PFSK-1 (cell line): Measurements from ENCODE around the gene PRMT7.

Experiments used
- POLR2AphosphoS5 ChIP-seq: IDR thresholded peaks from 2 replicates; pipeline ENCODE4 v1.6.1; 2012; ENCODE audit warnings: low read depth, mild to moderate bottlenecking, control low read depth, low read length, moderate library complexity
- SIN3A ChIP-seq: IDR thresholded peaks from 2 replicates; pipeline ENCODE4 v1.6.1; 2012; ENCODE audit warnings: mild to moderate bottlenecking, low read length, moderate library complexity, borderline replicate concordance; ENCODE audit not compliant: insufficient read depth
- TAF1 ChIP-seq: IDR thresholded peaks from 2 replicates; pipeline ENCODE4 v1.6.1; 2012; ENCODE audit warnings: low read length, control low read depth, borderline replicate concordance; ENCODE audit not compliant: insufficient read depth
- TF ChIP-seq, protein P1 (sequence below), 2 experiments: IDR thresholded peaks; 2 replicates each; pipeline versions ENCODE4 v1.6.1 to v1.8.0; 2011 to 2012; ENCODE audit warnings: low read depth in 2 of 2, low read length in 2 of 2, control low read depth in 1 of 2, inconsistent platforms in 1 of 2, mild to moderate bottlenecking in 1 of 2, moderate library complexity in 1 of 2; ENCODE audit not compliant: insufficient read depth in 1 of 2

DNA sequence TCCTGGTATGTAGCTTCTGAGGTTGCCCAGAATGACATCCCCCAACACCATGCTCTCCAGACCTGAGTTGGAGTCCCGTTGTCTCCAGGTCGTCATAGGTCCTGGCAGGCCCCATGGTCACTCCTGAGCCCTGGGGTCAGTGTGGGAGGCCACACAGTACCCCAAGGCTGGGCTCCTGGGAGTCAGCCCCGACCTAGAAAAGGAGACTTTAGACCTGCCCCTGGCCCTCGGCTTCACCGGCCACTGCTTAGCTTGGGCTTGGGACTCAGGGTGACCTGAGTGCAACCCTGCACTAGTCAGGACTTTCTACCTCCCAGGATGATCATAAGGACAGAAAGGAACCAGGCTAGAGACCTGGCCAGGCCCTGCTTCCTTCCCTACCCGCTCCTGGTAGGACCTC, 65.8 kb downstream of the PRMT7 start:
- TF ChIP-seq, protein P1, sequence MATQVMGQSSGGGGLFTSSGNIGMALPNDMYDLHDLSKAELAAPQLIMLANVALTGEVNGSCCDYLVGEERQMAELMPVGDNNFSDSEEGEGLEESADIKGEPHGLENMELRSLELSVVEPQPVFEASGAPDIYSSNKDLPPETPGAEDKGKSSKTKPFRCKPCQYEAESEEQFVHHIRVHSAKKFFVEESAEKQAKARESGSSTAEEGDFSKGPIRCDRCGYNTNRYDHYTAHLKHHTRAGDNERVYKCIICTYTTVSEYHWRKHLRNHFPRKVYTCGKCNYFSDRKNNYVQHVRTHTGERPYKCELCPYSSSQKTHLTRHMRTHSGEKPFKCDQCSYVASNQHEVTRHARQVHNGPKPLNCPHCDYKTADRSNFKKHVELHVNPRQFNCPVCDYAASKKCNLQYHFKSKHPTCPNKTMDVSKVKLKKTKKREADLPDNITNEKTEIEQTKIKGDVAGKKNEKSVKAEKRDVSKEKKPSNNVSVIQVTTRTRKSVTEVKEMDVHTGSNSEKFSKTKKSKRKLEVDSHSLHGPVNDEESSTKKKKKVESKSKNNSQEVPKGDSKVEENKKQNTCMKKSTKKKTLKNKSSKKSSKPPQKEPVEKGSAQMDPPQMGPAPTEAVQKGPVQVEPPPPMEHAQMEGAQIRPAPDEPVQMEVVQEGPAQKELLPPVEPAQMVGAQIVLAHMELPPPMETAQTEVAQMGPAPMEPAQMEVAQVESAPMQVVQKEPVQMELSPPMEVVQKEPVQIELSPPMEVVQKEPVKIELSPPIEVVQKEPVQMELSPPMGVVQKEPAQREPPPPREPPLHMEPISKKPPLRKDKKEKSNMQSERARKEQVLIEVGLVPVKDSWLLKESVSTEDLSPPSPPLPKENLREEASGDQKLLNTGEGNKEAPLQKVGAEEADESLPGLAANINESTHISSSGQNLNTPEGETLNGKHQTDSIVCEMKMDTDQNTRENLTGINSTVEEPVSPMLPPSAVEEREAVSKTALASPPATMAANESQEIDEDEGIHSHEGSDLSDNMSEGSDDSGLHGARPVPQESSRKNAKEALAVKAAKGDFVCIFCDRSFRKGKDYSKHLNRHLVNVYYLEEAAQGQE (IDR thresholded peaks at IDR 0.05; ENCODE audit: insufficient read depth in 1 of 2, low read depth in 2 of 2, low read length in 2 of 2): no peak
- TF ChIP-seq POLR2AphosphoS5 (no peak), TAF1 (no peak), SIN3A (no peak)
